OCI-LY7 (cell line): ENCODE data around the gene SEC11A.

Experiments
- EZH2phosphoT487 ChIP-seq: fragments of 200-600 bp; sonication (generic); IDR thresholded peaks from 2 replicates; pipeline ENCODE4 v1.6.1; 2018; ENCODE audit warnings: low read depth, borderline replicate concordance, mild to moderate bottlenecking, mixed run types, antibody characterized with exemption, low read length, moderate library complexity, mixed read lengths
- TF ChIP-seq, protein P1 (sequence below): fragments of 200-600 bp; sonication (generic); conservative IDR thresholded peaks from 2 replicates; pipeline ENCODE4 v1.5.1; 2014; ENCODE audit warnings: mild to moderate bottlenecking, antibody characterized with exemption, low read length, moderate library complexity, mixed read lengths

DNA sequence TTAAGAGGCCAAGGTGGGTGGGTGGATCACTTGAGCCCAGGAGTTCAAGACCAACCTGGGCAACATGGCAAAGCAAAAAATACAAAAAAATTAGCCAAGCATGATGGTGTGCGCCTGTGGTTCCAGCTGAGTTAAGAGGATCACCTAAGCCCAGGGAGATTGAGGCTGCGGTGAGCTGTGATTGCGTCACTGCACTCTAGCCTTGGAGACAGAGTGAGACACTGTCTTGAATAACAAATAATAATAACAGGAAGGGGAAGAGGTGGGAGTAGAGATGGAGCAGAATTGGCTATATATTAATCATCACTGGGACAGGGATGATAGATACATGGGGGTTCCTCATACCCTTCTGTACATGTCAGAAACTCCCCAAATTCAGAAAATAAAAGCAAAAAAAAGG, 34.1 kb downstream of the SEC11A start:
- TF ChIP-seq, protein P1, sequence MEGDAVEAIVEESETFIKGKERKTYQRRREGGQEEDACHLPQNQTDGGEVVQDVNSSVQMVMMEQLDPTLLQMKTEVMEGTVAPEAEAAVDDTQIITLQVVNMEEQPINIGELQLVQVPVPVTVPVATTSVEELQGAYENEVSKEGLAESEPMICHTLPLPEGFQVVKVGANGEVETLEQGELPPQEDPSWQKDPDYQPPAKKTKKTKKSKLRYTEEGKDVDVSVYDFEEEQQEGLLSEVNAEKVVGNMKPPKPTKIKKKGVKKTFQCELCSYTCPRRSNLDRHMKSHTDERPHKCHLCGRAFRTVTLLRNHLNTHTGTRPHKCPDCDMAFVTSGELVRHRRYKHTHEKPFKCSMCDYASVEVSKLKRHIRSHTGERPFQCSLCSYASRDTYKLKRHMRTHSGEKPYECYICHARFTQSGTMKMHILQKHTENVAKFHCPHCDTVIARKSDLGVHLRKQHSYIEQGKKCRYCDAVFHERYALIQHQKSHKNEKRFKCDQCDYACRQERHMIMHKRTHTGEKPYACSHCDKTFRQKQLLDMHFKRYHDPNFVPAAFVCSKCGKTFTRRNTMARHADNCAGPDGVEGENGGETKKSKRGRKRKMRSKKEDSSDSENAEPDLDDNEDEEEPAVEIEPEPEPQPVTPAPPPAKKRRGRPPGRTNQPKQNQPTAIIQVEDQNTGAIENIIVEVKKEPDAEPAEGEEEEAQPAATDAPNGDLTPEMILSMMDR = no peak
- TF ChIP-seq EZH2phosphoT487 = no peak
